HL-60 (cell line): Measurements from ENCODE around the gene PJA1.

Experiments used
- DNase-seq, 2 experiments: peaks; one replicate each; pipeline ENCODE4 v3.0.0-alpha.2; 2010 to 2020; ENCODE audit warnings: low read depth in 1 of 2, low spot score in 1 of 2
- H3K27ac ChIP-seq: fragments of 250-450 bp; sonication (Bioruptor Pico); replicated peaks from 2 replicates; pipeline ENCODE4 v1.5.1; 2020; ENCODE audit warnings: mild to moderate bottlenecking, moderate library complexity
- H3K27me3 ChIP-seq: fragments of 250-450 bp; sonication (Bioruptor Pico); 2 replicates; pipeline ENCODE4 v1.5.1; 2021; ENCODE audit warnings: mild to moderate bottlenecking, moderate library complexity; ENCODE audit not compliant: insufficient read depth, poor library complexity, severe bottlenecking
- H3K4me3 ChIP-seq: replicated peaks from 2 replicates; pipeline ENCODE4 v1.5.1; 2011; ENCODE audit warnings: mild to moderate bottlenecking, control low read depth, low read length; ENCODE audit not compliant: insufficient read depth
- CTCF ChIP-seq: IDR thresholded peaks from one replicate; pipeline ENCODE4 v1.5.1; 2011; ENCODE audit warnings: low read length, control low read depth, inconsistent platforms; ENCODE audit not compliant: insufficient read depth
- GABPA ChIP-seq: IDR thresholded peaks from 2 replicates; pipeline ENCODE4 v1.6.1; 2012; ENCODE audit warnings: low read depth
- POLR2AphosphoS5 ChIP-seq: IDR thresholded peaks from 2 replicates; pipeline ENCODE4 v1.6.1; 2012; ENCODE audit warnings: low read depth
- SPI1 ChIP-seq: IDR thresholded peaks from 2 replicates; pipeline ENCODE4 v1.6.1; 2012; ENCODE audit warnings: low read depth, mild to moderate bottlenecking, borderline replicate concordance
- TF ChIP-seq, protein P1 (sequence below): IDR thresholded peaks from 2 replicates; pipeline ENCODE4 v1.6.1; 2012; ENCODE audit warnings: low read depth; ENCODE audit not compliant: insufficient replicate concordance

The PJA1 gene

DNA sequence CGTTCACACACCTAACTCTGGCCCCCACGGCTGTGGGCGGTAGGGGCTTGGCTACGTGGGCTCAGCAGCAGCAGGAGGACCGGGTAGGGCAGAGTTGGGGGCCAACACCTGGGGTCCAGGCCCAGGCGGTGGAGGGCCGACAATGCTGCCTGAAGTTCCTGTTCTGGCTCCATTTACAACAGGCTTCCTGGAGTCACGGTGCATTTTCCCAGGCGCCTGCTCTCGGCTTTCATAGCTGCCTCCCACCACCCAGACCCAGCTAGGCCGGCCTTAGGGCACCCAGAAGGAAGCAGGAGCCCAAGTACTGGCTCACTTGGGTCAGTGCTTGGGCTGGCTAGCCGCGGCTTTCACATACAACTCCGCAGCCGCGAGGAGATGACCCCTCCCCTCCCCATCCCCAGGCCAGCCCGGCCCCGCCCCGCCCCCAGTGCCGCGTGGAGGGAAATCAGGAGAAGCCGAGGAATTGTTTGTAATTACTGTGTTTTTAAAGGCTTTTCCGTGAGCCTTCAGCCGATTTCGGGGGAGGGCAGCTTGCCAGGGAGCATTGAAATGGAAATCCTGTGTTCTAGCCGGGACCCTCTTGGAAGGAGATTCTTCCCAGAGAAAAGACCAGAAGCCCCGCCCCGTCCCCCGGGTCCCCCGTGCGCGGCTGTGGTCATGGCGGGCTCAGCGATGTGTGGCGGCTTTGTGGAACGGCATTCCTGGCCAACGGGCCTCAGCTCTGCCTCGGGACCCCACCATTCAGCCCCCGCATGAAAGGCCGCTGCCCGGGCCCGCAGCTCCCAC lies 28.5 kb downstream of the PJA1 start:
- Histone ChIP-seq H3K27me3 (no peaks in the 10 kb centered on the region), H3K4me3 (no peak overlapping the region), H3K27ac (no peak overlapping the region)
- no peak for TF ChIP-seq CTCF
- no peak for TF ChIP-seq POLR2AphosphoS5
- TF ChIP-seq SPI1, result no peak
- TF ChIP-seq, protein P1, sequence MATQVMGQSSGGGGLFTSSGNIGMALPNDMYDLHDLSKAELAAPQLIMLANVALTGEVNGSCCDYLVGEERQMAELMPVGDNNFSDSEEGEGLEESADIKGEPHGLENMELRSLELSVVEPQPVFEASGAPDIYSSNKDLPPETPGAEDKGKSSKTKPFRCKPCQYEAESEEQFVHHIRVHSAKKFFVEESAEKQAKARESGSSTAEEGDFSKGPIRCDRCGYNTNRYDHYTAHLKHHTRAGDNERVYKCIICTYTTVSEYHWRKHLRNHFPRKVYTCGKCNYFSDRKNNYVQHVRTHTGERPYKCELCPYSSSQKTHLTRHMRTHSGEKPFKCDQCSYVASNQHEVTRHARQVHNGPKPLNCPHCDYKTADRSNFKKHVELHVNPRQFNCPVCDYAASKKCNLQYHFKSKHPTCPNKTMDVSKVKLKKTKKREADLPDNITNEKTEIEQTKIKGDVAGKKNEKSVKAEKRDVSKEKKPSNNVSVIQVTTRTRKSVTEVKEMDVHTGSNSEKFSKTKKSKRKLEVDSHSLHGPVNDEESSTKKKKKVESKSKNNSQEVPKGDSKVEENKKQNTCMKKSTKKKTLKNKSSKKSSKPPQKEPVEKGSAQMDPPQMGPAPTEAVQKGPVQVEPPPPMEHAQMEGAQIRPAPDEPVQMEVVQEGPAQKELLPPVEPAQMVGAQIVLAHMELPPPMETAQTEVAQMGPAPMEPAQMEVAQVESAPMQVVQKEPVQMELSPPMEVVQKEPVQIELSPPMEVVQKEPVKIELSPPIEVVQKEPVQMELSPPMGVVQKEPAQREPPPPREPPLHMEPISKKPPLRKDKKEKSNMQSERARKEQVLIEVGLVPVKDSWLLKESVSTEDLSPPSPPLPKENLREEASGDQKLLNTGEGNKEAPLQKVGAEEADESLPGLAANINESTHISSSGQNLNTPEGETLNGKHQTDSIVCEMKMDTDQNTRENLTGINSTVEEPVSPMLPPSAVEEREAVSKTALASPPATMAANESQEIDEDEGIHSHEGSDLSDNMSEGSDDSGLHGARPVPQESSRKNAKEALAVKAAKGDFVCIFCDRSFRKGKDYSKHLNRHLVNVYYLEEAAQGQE, result no peak
- no peak for TF ChIP-seq GABPA
- DNase-seq, result no peak

DNA sequence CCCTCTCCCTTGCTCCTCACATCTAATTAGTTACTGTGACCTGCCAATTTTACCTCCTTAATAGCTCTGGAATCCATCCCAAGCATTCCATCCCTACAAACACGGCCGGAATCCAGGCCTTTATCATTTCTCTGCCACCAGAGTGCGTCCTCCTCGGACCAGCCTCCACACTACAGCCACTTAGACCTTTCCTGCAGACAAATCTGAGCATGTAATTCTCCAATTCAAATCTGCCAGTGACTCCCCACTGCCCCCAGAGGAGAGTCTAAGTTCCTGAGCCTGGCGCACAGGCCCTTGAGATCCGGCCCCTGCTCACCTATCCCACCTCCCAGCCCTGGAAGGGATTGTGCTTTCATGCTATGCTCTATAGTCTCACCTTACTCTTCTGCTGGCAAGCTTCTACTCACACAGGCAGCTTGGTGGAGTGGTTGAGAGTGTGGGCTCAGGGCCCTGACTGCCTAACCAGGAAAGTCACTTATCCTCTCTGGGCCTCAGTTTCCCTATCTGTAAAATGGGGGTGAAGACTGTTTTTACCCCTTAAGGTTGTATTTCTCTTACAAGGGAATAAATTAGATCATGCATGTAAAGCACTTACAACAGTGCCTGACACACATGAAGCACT lies 31.2 kb downstream of the PJA1 start:
- H3K4me3 ChIP-seq, result no peak overlapping the region
- H3K27me3 ChIP-seq, result no peaks in the 10 kb centered on the region
- DNase-seq, result no peak
- no peak overlapping the region for H3K27ac ChIP-seq
- TF ChIP-seq POLR2AphosphoS5, result no peak

GRCh38 chrX:69131886-69132285 lies 33.4 kb downstream of the PJA1 start:
- peaks cover 6% of the 10 kb centered on the region for H3K27me3 ChIP-seq
- no peak for TF ChIP-seq CTCF
- TF ChIP-seq POLR2AphosphoS5, result no peak
- no peak for TF ChIP-seq GABPA
- TF ChIP-seq, protein P1, result no peak
- no peak for TF ChIP-seq SPI1
- H3K4me3 ChIP-seq, result no peak overlapping the region
- no peak for DNase-seq
- no peak overlapping the region for H3K27ac ChIP-seq

GRCh38 chrX:69130439-69130838 lies 34.8 kb downstream of the PJA1 start:
- Histone ChIP-seq H3K4me3 (no peak overlapping the region), H3K27me3 (peaks cover 6% of the 10 kb centered on the region), H3K27ac (no peak overlapping the region)
- DNase-seq, result no peak
- TF ChIP-seq CTCF, result no peak
- no peak for TF ChIP-seq POLR2AphosphoS5
- TF ChIP-seq SPI1, result no peak
- TF ChIP-seq GABPA, result no peak
- TF ChIP-seq, protein P1, result no peak
